Thymus (tissue), 11 donors: ENCODE results near the gene COLEC12. TPM values are rescaled to one million over a fixed set of nuclear protein-coding genes. Genes with fewer than 3 reads are reported as not detected.

Source experiments
- DNase-seq, 9 donors: peaks; one replicate each; pipeline ENCODE4 v3.0.0-alpha.2; 2013; ENCODE audit warnings: low spot score in 9 of 9, low read depth in 6 of 9, missing footprints in 1 of 9
- H3K27ac ChIP-seq, 2 donors: one replicate each; pipeline ENCODE4 v1.5.1; 2013; ENCODE audit warnings: control low read depth in 1 of 2, low read depth in 1 of 2, low read length in 1 of 2, mild to moderate bottlenecking in 1 of 2, moderate library complexity in 1 of 2
- H3K27me3 ChIP-seq, 2 donors: one replicate each; pipeline ENCODE4 v1.5.1; 2013; ENCODE audit warnings: low read length in 1 of 2; ENCODE audit not compliant: control insufficient read depth in 2 of 2, insufficient read depth in 1 of 2
- H3K36me3 ChIP-seq, 2 donors: one replicate each; pipeline ENCODE4 v1.5.1; 2013; ENCODE audit warnings: low read length in 1 of 2, mild to moderate bottlenecking in 1 of 2, moderate library complexity in 1 of 2; ENCODE audit not compliant: control insufficient read depth in 2 of 2, insufficient read depth in 2 of 2
- H3K4me1 ChIP-seq, 2 donors: one replicate each; pipeline ENCODE4 v1.5.1; 2013; ENCODE audit warnings: low read length in 2 of 2; ENCODE audit not compliant: control insufficient read depth in 2 of 2, insufficient read depth in 2 of 2
- H3K4me3 ChIP-seq, 2 donors: one replicate each; pipeline ENCODE4 v1.5.1; 2013; ENCODE audit warnings: low read length in 2 of 2, control low read depth in 1 of 2, mild to moderate bottlenecking in 1 of 2
- H3K9me3 ChIP-seq, 2 donors: one replicate each; pipeline ENCODE4 v1.5.1; 2013; ENCODE audit warnings: low read length in 1 of 2, mild to moderate bottlenecking in 1 of 2; ENCODE audit not compliant: control insufficient read depth in 2 of 2, insufficient read depth in 1 of 2
- WGBS: extraction: QIAGEN DNeasy Blood & Tissue Kit; methylation state at CpG from one replicate; pipeline ENCODE4 v1.1.7; 2013; 5-methylcytosine and 5-hydroxymethylcytosine counted together
- polyA plus RNA-seq: library from polyadenylated mRNA; stranded (reverse); fragments of 200-250 nt; gene quantifications from one replicate; pipeline ENCODE4 v1.2.3, GENCODE V29; 2013
- total RNA-seq: library from RNA; stranded (reverse); fragments of 120-200 nt; gene quantifications from one replicate; pipeline ENCODE4 v1.2.4, GENCODE V29; 2013
- donor health status: healthy.

The COLEC12 gene
- total and polyA plus RNA-seq, 2 donors, result 5.6 to 6.5 TPM

GRCh38 chr18:424071-424661, 76.3 kb downstream of the COLEC12 start:
- Histone ChIP-seq H3K4me3 (no peak overlapping the region), H3K27ac (no peak overlapping the region), H3K9me3 (no peaks in the 10 kb centered on the region), H3K4me1 (no peaks in the 10 kb centered on the region), H3K27me3 (no peaks in the 10 kb centered on the region), H3K36me3 (no peaks in the 10 kb centered on the region)
- WGBS, result 93% methylated on average over 7 of the region's 7 CpGs
- no peak for DNase-seq

- Histone ChIP-seq H3K27me3 (no peaks in the 10 kb centered on the region), H3K27ac (no peak overlapping the region), H3K9me3 (no peaks in the 10 kb centered on the region), H3K36me3 (no peaks in the 10 kb centered on the region), H3K4me3 (no peak overlapping the region), H3K4me1 (no peaks in the 10 kb centered on the region)
- DNase-seq, result no peak
- WGBS, result 72% methylated on average over 4 of the region's 4 CpGs
These were observed 77.5 kb downstream of the COLEC12 start for GRCh38 chr18:422966-423365.

GRCh38 chr18:421247-422155, 79.0 kb downstream of the COLEC12 start:
- Histone ChIP-seq H3K9me3 (no peaks in the 10 kb centered on the region), H3K36me3 (no peaks in the 10 kb centered on the region), H3K4me3 (no peak overlapping the region), H3K4me1 (no peaks in the 10 kb centered on the region), H3K27me3 (no peaks in the 10 kb centered on the region), H3K27ac (no peak overlapping the region)
- WGBS, result 71% methylated on average over 6 of the region's 6 CpGs
- DNase-seq, result no peak

GRCh38 chr18:420661-421246, 79.7 kb downstream of the COLEC12 start:
- Histone ChIP-seq H3K4me3 (no peak overlapping the region), H3K4me1 (no peaks in the 10 kb centered on the region), H3K9me3 (no peaks in the 10 kb centered on the region), H3K27me3 (no peaks in the 10 kb centered on the region), H3K27ac (no peak overlapping the region), H3K36me3 (no peaks in the 10 kb centered on the region)
- no peak for DNase-seq
- WGBS, result 95% methylated on average over 3 of the region's 3 CpGs

GRCh38 chr18:419541-420175, 80.8 kb downstream of the COLEC12 start:
- no peak overlapping the region for H3K27ac ChIP-seq
- no peaks in the 10 kb centered on the region for H3K9me3 ChIP-seq
- H3K27me3 ChIP-seq, result no peaks in the 10 kb centered on the region
- WGBS, result 82% methylated on average over 5 of the region's 5 CpGs
- no peaks in the 10 kb centered on the region for H3K4me1 ChIP-seq
- no peaks in the 10 kb centered on the region for H3K36me3 ChIP-seq
- H3K4me3 ChIP-seq, result no peak overlapping the region
- DNase-seq, result no peak

GRCh38 chr18:417495-417894, 83.0 kb downstream of the COLEC12 start:
- no peaks in the 10 kb centered on the region for H3K36me3 ChIP-seq
- H3K9me3 ChIP-seq, result no peaks in the 10 kb centered on the region
- H3K27ac ChIP-seq, result no peak overlapping the region
- no peaks in the 10 kb centered on the region for H3K4me1 ChIP-seq
- DNase-seq, result no peak
- WGBS, result 92% methylated on average over 5 of the region's 5 CpGs
- H3K4me3 ChIP-seq, result no peak overlapping the region
- no peaks in the 10 kb centered on the region for H3K27me3 ChIP-seq

GRCh38 chr18:416930-417329, 83.6 kb downstream of the COLEC12 start:
- no peak overlapping the region for H3K27ac ChIP-seq
- H3K4me1 ChIP-seq, result no peaks in the 10 kb centered on the region
- 90% methylated on average over 1 of the region's 1 CpG for WGBS
- H3K4me3 ChIP-seq, result no peak overlapping the region
- H3K27me3 ChIP-seq, result no peaks in the 10 kb centered on the region
- H3K9me3 ChIP-seq, result no peaks in the 10 kb centered on the region
- no peaks in the 10 kb centered on the region for H3K36me3 ChIP-seq
- DNase-seq, result no peak

- no peaks in the 10 kb centered on the region for H3K27me3 ChIP-seq
- no peak for DNase-seq
- H3K4me1 ChIP-seq, result no peaks in the 10 kb centered on the region
- H3K27ac ChIP-seq, result no peak overlapping the region
- H3K4me3 ChIP-seq, result no peak overlapping the region
- no peaks in the 10 kb centered on the region for H3K9me3 ChIP-seq
- WGBS, result 92% methylated on average over 2 of the region's 2 CpGs
- H3K36me3 ChIP-seq, result no peaks in the 10 kb centered on the region
These were observed 84.6 kb downstream of the COLEC12 start for GRCh38 chr18:415617-416612.
